T-helper 1 cell (primary cell): ENCODE data around the gene POU6F2.
"Not testable (repeated sequence)": the region's sequence is repeated elsewhere in the genome, so short reads cannot be mapped to it uniquely, and the experiment has no call there.

ENCODE experiments used
- DNase-seq, 5 donors: peaks; one replicate each; pipeline ENCODE4 v3.0.0-alpha.2; 2012 to 2020
- total RNA-seq, 4 donors: gene quantifications; one replicate each; lab custom pipeline; 2026; lab: John Stamatoyannopoulos, UW

Gene POU6F2, protein sequence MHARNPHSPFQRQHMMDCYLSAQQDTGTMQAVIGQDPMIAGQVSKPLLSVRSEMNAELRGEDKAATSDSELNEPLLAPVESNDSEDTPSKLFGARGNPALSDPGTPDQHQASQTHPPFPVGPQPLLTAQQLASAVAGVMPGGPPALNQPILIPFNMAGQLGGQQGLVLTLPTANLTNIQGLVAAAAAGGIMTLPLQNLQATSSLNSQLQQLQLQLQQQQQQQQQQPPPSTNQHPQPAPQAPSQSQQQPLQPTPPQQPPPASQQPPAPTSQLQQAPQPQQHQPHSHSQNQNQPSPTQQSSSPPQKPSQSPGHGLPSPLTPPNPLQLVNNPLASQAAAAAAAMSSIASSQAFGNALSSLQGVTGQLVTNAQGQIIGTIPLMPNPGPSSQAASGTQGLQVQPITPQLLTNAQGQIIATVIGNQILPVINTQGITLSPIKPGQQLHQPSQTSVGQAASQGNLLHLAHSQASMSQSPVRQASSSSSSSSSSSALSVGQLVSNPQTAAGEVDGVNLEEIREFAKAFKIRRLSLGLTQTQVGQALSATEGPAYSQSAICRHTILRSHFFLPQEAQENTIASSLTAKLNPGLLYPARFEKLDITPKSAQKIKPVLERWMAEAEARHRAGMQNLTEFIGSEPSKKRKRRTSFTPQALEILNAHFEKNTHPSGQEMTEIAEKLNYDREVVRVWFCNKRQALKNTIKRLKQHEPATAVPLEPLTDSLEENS
- 0 to 0.15 (median 0) reads per million in 4 donors for total RNA-seq

DNA sequence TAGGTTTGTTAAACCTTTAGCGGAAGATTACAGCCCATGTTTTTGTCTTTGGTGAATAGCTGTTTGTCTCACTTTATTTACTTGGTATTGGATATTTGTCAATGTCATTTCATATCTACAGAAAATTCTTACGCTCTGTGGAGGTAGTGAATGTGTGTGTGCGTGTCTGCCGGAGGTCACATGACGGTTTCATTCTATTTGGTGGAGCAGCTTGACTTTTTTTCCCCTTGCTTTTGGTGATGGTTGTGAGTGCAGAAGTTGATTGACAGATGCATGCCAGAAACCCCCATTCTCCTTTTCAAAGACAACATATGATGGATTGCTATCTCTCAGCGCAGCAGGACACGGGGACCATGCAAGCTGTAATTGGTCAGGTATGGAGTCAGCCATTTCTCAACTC, at the start of gene POU6F2:
Gene POU6F2, plus strand, starts transcription at position 225 of the 400 bp plus-strand sequence. Its CDS starts 45 bp downstream, at position 270.
- DNase-seq: no peak

- DNase-seq: no peak
These were observed 49.2 kb upstream of the POU6F2 start for GRCh38 chr7:38928506-38928905.

DNA sequence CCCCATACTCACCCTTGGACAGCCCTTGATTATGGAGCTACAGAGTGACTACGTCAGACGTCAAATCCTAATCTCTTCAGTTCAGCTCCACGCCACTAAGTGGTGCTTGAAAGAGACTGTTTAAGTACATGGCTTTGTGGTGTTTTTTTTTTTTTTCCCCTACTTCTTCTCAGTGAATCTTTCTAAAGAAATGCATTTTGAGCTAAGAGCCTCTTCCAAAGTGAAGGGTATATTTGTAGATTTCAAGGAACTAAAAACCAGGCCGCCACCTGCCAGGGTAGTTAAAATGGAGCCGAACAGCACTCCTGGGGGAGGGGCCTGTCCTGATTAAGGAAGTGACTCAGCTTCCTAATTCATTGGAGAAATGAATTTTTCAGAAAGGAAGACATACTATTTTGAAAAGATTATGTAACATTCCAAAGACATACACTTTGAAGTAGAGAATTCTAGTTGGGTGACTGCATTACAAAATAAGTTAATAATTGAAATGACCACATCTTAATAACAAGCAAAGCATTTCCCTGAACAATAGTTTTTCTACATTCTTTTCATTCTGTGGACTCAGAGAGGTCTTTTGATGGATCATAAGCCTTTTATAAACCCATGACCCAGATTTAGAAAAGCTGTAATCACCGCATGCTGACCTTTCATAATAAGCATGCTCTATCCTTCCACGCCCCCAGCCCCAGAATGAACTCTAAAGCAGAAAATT, 48.1 kb upstream of the POU6F2 start:
- no peak for DNase-seq

DNA sequence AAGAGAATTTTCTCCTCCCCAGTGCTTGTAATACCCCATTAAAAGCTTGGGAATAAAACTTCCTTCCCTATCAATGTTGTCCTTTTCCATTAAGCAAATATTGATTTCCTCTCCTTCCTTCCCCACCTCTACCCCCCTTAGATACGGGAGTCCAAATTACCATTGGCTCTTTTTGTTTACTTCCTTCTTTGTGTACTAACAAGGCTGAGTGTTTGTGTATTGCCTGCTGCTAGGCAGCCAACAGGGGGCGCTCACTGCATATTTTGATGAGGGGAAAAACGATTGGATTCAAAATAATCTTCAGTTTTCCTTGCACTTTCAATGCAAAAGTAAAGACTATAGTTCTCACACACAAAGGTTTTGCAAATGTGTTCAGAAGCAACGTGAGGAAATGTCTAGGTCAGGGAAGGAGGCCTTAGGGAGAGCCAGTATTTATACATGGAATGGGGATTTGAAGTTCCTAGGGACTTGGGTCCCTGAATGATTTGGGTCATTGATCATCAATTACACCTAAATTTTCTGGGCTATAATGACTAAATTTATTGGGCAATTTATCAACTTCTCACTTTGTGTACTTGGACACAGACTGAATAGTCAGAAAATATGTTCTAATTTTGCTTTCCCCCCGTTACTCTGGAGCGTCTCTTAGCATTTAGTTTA, 45.1 kb upstream of the POU6F2 start:
- peak in 3 of 5 donors; percentile 13 to 39 (median 20) for DNase-seq

GRCh38 chr7:38934051-38934450, 43.7 kb upstream of the POU6F2 start:
- no peak for DNase-seq

DNA sequence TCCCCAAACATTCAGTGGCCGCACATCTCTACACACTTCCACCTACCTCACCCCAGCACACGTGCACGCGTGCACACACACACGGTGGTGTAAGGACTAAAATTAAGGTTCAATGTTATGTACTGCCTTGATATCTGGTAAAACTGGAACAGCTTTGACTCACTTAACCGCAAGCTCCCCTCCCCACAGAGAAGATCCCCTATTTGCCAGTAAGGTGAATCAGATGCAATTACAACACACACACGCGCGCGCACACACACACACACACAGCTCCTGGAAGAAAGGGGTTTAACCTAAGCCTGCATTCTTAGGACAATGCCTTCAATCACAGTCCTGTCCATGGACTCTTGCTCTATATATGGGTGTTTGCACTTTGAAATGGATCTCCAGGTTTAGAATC, 43.2 kb upstream of the POU6F2 start:
- DNase-seq: no peak

GRCh38 chr7:38936641-38937040, 41.1 kb upstream of the POU6F2 start:
- DNase-seq: no peak

- no peak for DNase-seq
These were observed 39.7 kb upstream of the POU6F2 start for GRCh38 chr7:38938001-38938485.

DNA sequence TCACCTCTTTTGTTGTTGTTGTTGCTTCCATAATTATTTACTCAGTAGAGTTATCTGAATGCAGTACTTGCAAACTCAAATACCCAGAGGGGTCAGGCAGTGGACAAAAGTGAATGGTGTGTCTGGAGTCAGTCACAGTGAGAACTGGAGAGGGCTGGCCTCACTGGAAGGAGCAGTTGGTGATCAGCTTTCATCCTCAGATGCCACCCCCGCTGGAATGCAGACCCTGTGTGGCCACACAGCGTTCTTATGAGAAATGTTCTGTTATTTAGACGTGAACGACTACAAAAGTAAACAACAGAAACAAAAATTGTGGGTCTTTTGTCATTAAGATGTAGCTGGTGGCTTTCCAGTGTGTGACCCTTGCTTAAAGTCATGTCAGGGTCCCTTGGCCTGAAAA, 39.1 kb upstream of the POU6F2 start:
- DNase-seq: no peak

DNA sequence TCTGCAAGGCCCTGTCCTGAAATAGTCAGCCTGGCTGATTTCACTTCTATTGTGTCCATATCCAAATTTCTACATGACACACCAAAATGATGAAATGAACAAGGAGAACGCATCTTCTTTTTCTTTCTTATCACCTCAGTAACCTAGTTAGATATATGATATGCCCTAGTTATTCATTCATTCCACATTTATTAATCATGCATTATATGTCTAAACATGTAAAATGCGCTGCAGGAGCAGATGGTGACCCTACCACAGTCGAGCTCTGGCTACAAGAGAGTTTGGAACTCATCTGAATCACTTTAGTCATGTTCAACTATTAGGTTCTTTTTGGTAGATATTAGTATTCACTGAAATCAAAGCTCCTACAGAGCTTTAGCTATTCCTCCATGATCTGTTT, 36.9 kb upstream of the POU6F2 start:
- DNase-seq: no peak

DNA sequence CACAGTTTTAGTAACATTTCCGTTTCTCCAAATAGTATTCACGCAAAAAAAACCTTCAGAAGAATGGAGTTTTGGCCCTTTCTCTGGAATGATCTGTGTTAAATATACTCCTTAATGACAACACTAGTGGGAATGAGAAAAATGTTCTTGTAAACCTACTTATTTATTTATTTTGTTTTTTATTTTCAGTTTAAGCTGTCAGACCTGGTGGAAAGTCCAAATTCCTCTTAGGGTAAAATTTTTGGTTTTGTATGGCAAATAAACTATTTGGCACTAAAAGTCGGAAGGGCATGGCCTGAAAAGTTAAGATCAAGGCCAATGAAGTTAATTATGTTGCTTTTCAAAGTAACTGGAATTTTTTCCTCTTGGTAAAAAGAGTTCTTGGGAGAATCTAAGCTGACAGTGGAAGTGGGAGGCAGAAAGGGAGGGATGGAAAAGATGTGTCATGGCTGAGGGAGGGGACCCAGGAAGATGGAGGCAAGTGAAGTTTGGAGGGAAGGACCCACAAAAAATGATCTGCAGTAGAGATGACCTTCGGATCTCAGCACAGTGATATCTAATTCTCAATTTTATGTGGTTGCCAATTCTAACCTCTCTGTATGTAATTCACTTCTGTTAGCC, 35.2 kb upstream of the POU6F2 start:
- no peak for DNase-seq

- not testable (repeated sequence) for DNase-seq
These were observed 30.2 kb upstream of the POU6F2 start for GRCh38 chr7:38947541-38947940.

- no peak for DNase-seq
These were observed 27.4 kb upstream of the POU6F2 start for GRCh38 chr7:38950309-38950708.

DNA sequence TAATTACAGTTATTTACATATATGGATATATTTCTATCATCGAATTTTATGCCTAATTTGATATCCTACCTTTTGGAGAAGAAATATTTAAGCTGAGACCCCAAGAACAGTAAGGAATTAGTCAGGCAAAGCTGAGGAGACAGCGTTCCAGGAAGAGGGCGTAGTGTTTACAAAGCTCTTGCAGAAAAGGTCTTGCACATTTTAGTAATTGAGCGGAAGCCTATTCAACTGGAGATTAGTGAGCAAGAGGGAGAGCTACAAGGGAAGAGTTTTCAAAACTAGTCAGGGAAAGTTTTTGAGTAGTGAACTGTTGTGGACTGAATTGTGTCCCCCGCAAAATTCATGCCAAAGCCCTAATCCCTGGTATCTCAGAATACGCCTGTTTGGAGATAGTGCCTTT, 26.5 kb upstream of the POU6F2 start:
- DNase-seq: no peak

- no peak for DNase-seq
These were observed 24.5 kb upstream of the POU6F2 start for GRCh38 chr7:38953227-38953626.

- no peak for DNase-seq
These were observed 23.7 kb upstream of the POU6F2 start for GRCh38 chr7:38953971-38954370.

- no peak for DNase-seq
These were observed 21.8 kb upstream of the POU6F2 start for GRCh38 chr7:38955892-38956291.

- no peak for DNase-seq
These were observed 15.7 kb upstream of the POU6F2 start for GRCh38 chr7:38962028-38962427.

DNA sequence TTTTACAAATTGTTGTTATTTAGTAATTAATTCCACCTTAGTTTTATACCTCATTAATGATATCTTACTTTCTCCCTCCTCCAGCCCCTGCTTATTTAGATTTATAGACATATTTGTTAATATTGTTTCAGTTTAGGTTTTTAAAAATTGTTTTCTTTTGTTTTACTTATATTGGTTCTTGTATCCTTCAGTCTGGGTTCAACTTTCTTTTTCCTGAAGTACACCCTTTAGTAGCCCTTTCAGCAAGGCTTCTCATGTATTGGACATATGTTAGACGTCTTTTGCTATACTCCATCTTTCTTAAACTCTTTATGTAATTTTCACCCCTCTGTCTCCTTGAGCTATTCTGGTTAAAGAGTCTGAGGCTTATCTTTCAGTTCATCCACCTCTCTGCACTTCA, 12.8 kb upstream of the POU6F2 start:
- no peak for DNase-seq

DNA sequence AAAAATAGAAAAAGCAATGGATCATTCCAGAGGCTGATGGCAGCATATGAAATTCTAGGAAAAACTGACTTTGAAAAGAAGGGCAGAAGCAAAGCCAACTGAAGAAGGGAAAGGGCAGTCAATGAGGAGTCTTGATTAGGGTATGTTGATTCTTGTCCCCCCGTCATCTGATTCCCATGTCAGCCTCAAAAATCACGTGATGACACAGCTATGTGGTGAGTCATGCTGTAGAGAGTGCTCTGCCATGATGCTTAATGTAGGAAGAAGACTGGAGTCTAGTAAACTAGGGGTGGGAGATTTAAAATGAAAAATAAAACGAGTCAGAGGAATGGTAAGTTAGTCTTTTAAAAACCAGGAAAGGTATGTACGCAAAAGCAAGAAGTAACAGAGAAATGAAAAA, 3.9 kb upstream of the POU6F2 start:
- no peak for DNase-seq

- DNase-seq: no peak
These were observed 1.7 kb upstream of the POU6F2 start for GRCh38 chr7:38975944-38976392.

DNA sequence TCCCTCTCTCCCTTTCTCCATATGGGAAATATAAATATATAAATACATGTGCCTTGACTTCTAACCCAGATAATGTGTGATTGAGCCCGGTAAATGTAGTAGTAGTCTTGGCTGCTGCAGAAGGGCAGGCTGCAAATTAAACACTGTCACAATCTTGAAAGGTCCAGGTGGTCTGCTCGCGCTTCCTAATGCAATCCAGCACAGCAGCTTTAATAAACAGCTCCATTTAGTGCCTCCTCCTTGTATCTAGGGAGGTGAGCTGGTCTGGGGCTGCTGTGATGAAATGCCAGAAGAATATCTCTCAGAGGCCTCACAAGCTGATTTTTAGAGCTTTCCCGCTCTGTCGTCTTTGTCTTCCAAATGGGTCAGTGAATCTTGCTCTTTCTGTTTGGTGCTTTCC, 782 bp downstream of the POU6F2 start:
- DNase-seq: no peak
